K562 (cell line): Measurements from ENCODE around the gene ADD2. TPM values are rescaled to one million over a fixed set of nuclear protein-coding genes. Genes with fewer than 3 reads are reported as not detected.

ENCODE experiments used
- ATF7 ChIP-seq: fragments of 450-650 bp; IDR thresholded peaks from 2 replicates; pipeline ENCODE4 v1.7.1; 2014; ENCODE audit warnings: mild to moderate bottlenecking, moderate library complexity
- CTCF ChIP-seq, 3 experiments: IDR thresholded peaks in 2 of 3; conservative IDR thresholded peaks in 1 of 3; 2 replicates each; pipeline ENCODE4 v1.5.1; 2011 to 2012; ENCODE audit warnings: low read length in 3 of 3, mild to moderate bottlenecking in 3 of 3, control low read depth in 2 of 3, improper control_type of control experiment in 1 of 3, inconsistent platforms in 1 of 3, low read depth in 1 of 3, mixed read lengths in 1 of 3, moderate library complexity in 1 of 3; ENCODE audit not compliant: insufficient read depth in 2 of 3
- FOSL1 ChIP-seq: fragments of 200-800 bp; sonication (Bioruptor generic); conservative IDR thresholded peaks from 2 replicates; pipeline ENCODE4 v1.6.1; 2016; ENCODE audit warnings: missing genetic modification characterization, missing compliant biosample characterization
- KDM1A ChIP-seq, 2 experiments: fragments of 450-650 bp; IDR thresholded peaks; 2 replicates each; pipeline ENCODE4 v1.6.1; 2016; ENCODE audit warnings: mild to moderate bottlenecking in 2 of 2
- KLF13 ChIP-seq: fragments of 450-650 bp; IDR thresholded peaks from 2 replicates; pipeline ENCODE4 v1.6.1; 2016; ENCODE audit warnings: missing genetic modification characterization, low read depth, mild to moderate bottlenecking, missing compliant biosample characterization, moderate library complexity, borderline replicate concordance
- RAD51 ChIP-seq: fragments of 450-650 bp; IDR thresholded peaks from 2 replicates; pipeline ENCODE4 v1.7.1; 2016; ENCODE audit warnings: low read depth, mild to moderate bottlenecking, borderline replicate concordance
- SIRT6 ChIP-seq: IDR thresholded peaks from one replicate; pipeline ENCODE4 v1.6.1; 2012; ENCODE audit warnings: low read depth, mild to moderate bottlenecking, control low read depth, inconsistent platforms, low read length, moderate library complexity
- SMAD4 ChIP-seq: fragments of 250-450 bp; sonication (Bioruptor Pico); conservative IDR thresholded peaks from 2 replicates; pipeline ENCODE4 v1.8.0; 2021; ENCODE audit warnings: inconsistent platforms, mild to moderate bottlenecking, moderate library complexity
- SMARCA4 ChIP-seq: fragments of 450-650 bp; IDR thresholded peaks from 2 replicates; pipeline ENCODE4 v1.6.1; 2016
- SOX6 ChIP-seq: fragments of 450-650 bp; IDR thresholded peaks from 2 replicates; pipeline ENCODE4 v1.6.1; 2014; ENCODE audit warnings: mild to moderate bottlenecking
- TAF9B ChIP-seq: fragments of 450-650 bp; IDR thresholded peaks from 2 replicates; pipeline ENCODE4 v1.6.1; 2018; ENCODE audit warnings: mild to moderate bottlenecking; ENCODE audit not compliant: partially characterized antibody
- TFAP4 ChIP-seq: sonication (generic); formaldehyde crosslinking; IDR thresholded peaks from 2 replicates; pipeline ENCODE4 v1.8.0; 2022; ENCODE audit warnings: missing genetic modification reagents, mild to moderate bottlenecking, moderate library complexity, borderline replicate concordance
- VEZF1 ChIP-seq: fragments of 200-800 bp; sonication (Bioruptor generic); IDR thresholded peaks from 2 replicates; pipeline ENCODE4 v1.6.1; 2017; ENCODE audit warnings: missing genetic modification characterization, missing compliant biosample characterization
- ZBTB26 ChIP-seq: fragments of 450-650 bp; formaldehyde crosslinking; IDR thresholded peaks from 2 replicates; pipeline ENCODE4 v1.4.0; 2022; ENCODE audit warnings: missing genetic modification characterization
- ZNF384 ChIP-seq: IDR thresholded peaks from 2 replicates; pipeline ENCODE4 v1.6.1; 2012; ENCODE audit warnings: low read depth, low read length, improper control_type of control experiment
- ZNF592 ChIP-seq: fragments of 450-650 bp; IDR thresholded peaks from 2 replicates; pipeline ENCODE4 v1.6.1; 2017; ENCODE audit warnings: antibody characterized with exemption, mild to moderate bottlenecking
- polyA plus RNA-seq, 8 experiments: library from polyadenylated mRNA; depleted of rRNA in 4 of 8; stranded (reverse) in 5 of 8; unstranded in 3 of 8; fragments of >200 nt; fragmentation: Nextera tagmentation in 2 of 8; fragmentation: Illumina TruSeq in 1 of 8; extraction: Ambion mirVana in 2 of 8; extraction: Trizol in 1 of 8; gene quantifications; 2 replicates each; pipeline versions ENCODE4 v1.2.1 to v1.2.3, GENCODE V29; 2011 to 2014; ENCODE audit warnings: inconsistent platforms in 1 of 8, missing spikeins in 1 of 8
- total RNA-seq, 7 experiments: library from RNA; depleted of rRNA in 6 of 7; stranded (reverse); fragments of >200 nt in 6 of 7; fragmentation: Illumina TruSeq in 2 of 7; extraction: Trizol in 2 of 7; gene quantifications; 2 replicates each; pipeline versions ENCODE4 v1.2.1 to v1.2.3, GENCODE V29; 2011 to 2021; ENCODE audit warnings: low replicate concordance in 1 of 7

ADD2 gene
- total and polyA plus RNA-seq, 9 of the 15 experiments (the other 6 are each of a cell fraction or from before 2014, with no cell fraction given) = 3.5 to 63.0 (median 36.2) TPM

- TF ChIP-seq TFAP4 (CRISPR knock-in tag) = peak; percentile 77
- no peak for TF ChIP-seq RAD51
- TF ChIP-seq FOSL1 (tag) = peak; percentile 78
- peak; percentile 50; the same call in 1 of the 2 replicates for TF ChIP-seq SMARCA4
- TF ChIP-seq VEZF1 = peak; percentile 48; the same call in 1 of the 2 replicates
- no peak for TF ChIP-seq SIRT6
- peak; percentile 54; the same call in 1 of the 2 replicates for TF ChIP-seq ZNF384
- no peak for TF ChIP-seq KLF13
- TF ChIP-seq TAF9B = peak; percentile 38
- TF ChIP-seq SOX6 = peak; percentile 22; the same call in 1 of the 2 replicates
- TF ChIP-seq SMAD4 (CRISPR knock-in tag) = peak; percentile 65
- TF ChIP-seq ZBTB26 = no peak
- TF ChIP-seq KDM1A (IDR thresholded peaks at IDR 0.05) = 0 out of 4 replicates have a peak, but pooled peaks of 1 of the 2 experiments have one; percentile 31
- TF ChIP-seq ZNF592 = peak; percentile 36; the same call in 1 of the 2 replicates
- TF ChIP-seq ATF7 = peak; percentile 21; the same call in 1 of the 2 replicates
- TF ChIP-seq CTCF (IDR thresholded peaks at IDR 0.05 in 2 of 3, conservative IDR thresholded peaks at IDR 0.05 in 1 of 3; ENCODE audit: insufficient read depth in 2 of 3, low read depth in 1 of 3, low read length in 3 of 3) = peak; percentile 83 to 94 (median 90)
Observed at GRCh38 chr2:70785137-70785911, 17.3 kb upstream of the ADD2 start (continued).
